Pericardium fibroblast (primary cell): ENCODE results near the gene SDHAF4. TPM values are rescaled to one million over a fixed set of nuclear protein-coding genes. Genes with fewer than 3 reads are reported as not detected.

Experiments
- total RNA-seq: library from RNA; depleted of rRNA; stranded (reverse); fragments of >200 nt; gene quantifications from 2 replicates; pipeline ENCODE4 v1.2.3, GENCODE V29; 2015

SDHAF4 gene
- 7.9 and 10.1 TPM in 2 replicates for total RNA-seq

DNA sequence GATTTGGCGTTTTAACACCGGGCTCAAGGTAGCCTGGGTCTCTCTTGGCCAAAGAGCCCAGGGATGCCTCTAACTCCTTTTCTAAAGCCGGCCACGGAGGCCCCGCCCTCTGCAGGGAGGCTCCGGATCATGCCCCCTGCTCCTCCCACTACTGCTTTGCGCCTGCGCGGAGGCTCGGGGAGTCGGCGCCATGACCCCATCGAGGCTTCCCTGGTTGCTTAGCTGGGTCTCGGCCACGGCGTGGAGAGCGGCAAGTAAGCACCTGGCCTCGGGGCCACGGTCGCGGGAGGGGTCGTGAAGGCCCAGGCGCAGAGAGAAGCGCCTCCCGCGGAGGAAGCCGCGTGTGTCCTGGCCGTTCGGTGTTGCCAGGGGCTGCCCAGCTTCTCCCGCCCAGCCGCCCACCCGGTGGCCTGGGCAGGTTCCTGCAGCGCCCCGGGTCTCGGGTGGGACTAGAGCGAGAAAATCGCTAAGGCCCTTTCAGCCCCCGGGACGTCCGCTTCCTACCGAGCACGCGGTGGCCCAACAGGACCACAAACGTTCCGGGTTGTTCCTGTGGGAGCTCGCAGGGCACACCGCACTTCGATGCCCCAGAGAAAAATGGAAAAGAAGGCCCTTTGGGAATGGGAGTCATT lies at the start of gene SDHAF4:
SDHAF4 (plus strand) TSS at position 180 of the 632 bp plus-strand sequence; CDS start at position 191, 11 bp downstream.

Other genes starting within 250 kb of the SDHAF4 start
- gene FAM135A, start 153.4 kb upstream of the SDHAF4 start, total RNA-seq: 6.3 and 10.7 TPM in 2 replicates
- gene SMAP1, start 101.0 kb downstream of the SDHAF4 start, total RNA-seq: 17.6 and 18.7 TPM in 2 replicates